Neural crest cell (in vitro differentiated cells): Measurements from ENCODE around the gene PDLIM4. TPM values are rescaled to one million over a fixed set of nuclear protein-coding genes. Genes with fewer than 3 reads are reported as not detected.

Experiments
- DNase-seq: peaks from one replicate; pipeline ENCODE4 v3.0.0; 2021; ENCODE audit warnings: low read depth, mixed read lengths, low spot score
- H3K27ac Mint-ChIP-seq: one replicate; pipeline ENCODE4 v1.8.0; 2021; ENCODE audit warnings: mild to moderate bottlenecking, mixed read lengths; ENCODE audit not compliant: unreplicated experiment
- H3K27me3 Mint-ChIP-seq: 2 replicates; pipeline ENCODE4 v1.8.0; 2021; ENCODE audit warnings: low read depth, mild to moderate bottlenecking, mixed read lengths
- H3K36me3 Mint-ChIP-seq: 2 replicates; pipeline ENCODE4 v1.8.0; 2021; ENCODE audit warnings: low read depth, mild to moderate bottlenecking, mixed read lengths
- H3K4me1 Mint-ChIP-seq: 2 replicates; pipeline ENCODE4 v1.8.0; 2021; ENCODE audit warnings: mixed read lengths
- H3K4me3 Mint-ChIP-seq: one replicate; pipeline ENCODE4 v1.8.0; 2021; ENCODE audit warnings: mild to moderate bottlenecking, mixed read lengths
- H3K9me3 Mint-ChIP-seq: 2 replicates; pipeline ENCODE4 v1.8.0; 2021; ENCODE audit warnings: mixed read lengths
- CTCF ChIP-seq: fragments of 200-600 bp; sonication (generic); conservative IDR thresholded peaks from 2 replicates; pipeline ENCODE4 v1.5.0; 2021; ENCODE audit warnings: antibody characterized with exemption, mild to moderate bottlenecking
- long read RNA-seq: library from polyadenylated mRNA; unstranded; transcript quantifications from one replicate; pipeline ENCODE4 v2.0.0, GENCODE V29; 2020
- total RNA-seq: library from RNA; stranded (reverse); gene quantifications from 2 replicates; pipeline ENCODE4 v1.2.1, GENCODE V29; 2021

The PDLIM4 gene
- total RNA-seq: 37.4 and 38.0 TPM in 2 replicates
- long read RNA-seq, transcript PDLIM4-201 (7 exons, 2,282 nt): major isoform, 5 of 6 reads
- long read RNA-seq, partial matches to known transcripts: 0 of 6 reads
- long read RNA-seq, other reads (novel, unspliced or antisense): 1 of 6 reads

- peak; percentile 59 for DNase-seq
- peaks cover 3% of the 10 kb centered on the region for H3K36me3 Mint-ChIP-seq
- no peaks in the 10 kb centered on the region for H3K9me3 Mint-ChIP-seq
- peak within 1 kb of the TSS; percentile 62 for H3K27ac Mint-ChIP-seq
- H3K4me3 Mint-ChIP-seq: peak within 1 kb of the TSS; percentile 87
- no peaks in the 10 kb centered on the region for H3K27me3 Mint-ChIP-seq
- H3K4me1 Mint-ChIP-seq: peaks cover 41% of the 10 kb centered on the region
- no peak for TF ChIP-seq CTCF
These were observed at the start of gene PDLIM4 for GRCh38 chr5:132257131-132258101. TSS of gene PDLIM4 (plus strand) at chr5:132257696. CDS start at chr5:132257735, 39 bp downstream.

- Mint-ChIP-seq H3K4me1 (peaks cover 4% of the 10 kb centered on the region), H3K36me3 (peaks cover 9% of the 10 kb centered on the region), H3K4me3 (no peak overlapping the region), H3K27ac (no peak overlapping the region), H3K27me3 (no peaks in the 10 kb centered on the region), H3K9me3 (no peaks in the 10 kb centered on the region)
- TF ChIP-seq CTCF: no peak
- no peak for DNase-seq
These were observed 49.7 kb upstream of the PDLIM4 start for GRCh38 chr5:132207778-132208177.

- Mint-ChIP-seq H3K4me1 (peaks cover 4% of the 10 kb centered on the region), H3K36me3 (peaks cover 6% of the 10 kb centered on the region), H3K27ac (no peak overlapping the region), H3K27me3 (no peaks in the 10 kb centered on the region), H3K9me3 (no peaks in the 10 kb centered on the region), H3K4me3 (no peak overlapping the region)
- TF ChIP-seq CTCF: no peak
- DNase-seq: no peak
These were observed 48.4 kb upstream of the PDLIM4 start for GRCh38 chr5:132209131-132209530.

- Mint-ChIP-seq H3K4me1 (peaks cover 4% of the 10 kb centered on the region), H3K36me3 (peaks cover 6% of the 10 kb centered on the region), H3K4me3 (no peak overlapping the region), H3K27ac (no peak overlapping the region), H3K9me3 (no peaks in the 10 kb centered on the region), H3K27me3 (no peaks in the 10 kb centered on the region)
- DNase-seq: no peak
- TF ChIP-seq CTCF: no peak
These were observed 47.5 kb upstream of the PDLIM4 start for GRCh38 chr5:132209901-132210545.

GRCh38 chr5:132210944-132211343 lies 46.6 kb upstream of the PDLIM4 start:
- no peak overlapping the region for H3K27ac Mint-ChIP-seq
- no peaks in the 10 kb centered on the region for H3K9me3 Mint-ChIP-seq
- H3K36me3 Mint-ChIP-seq: peaks cover 6% of the 10 kb centered on the region
- no peak for TF ChIP-seq CTCF
- no peak for DNase-seq
- no peaks in the 10 kb centered on the region for H3K4me1 Mint-ChIP-seq
- H3K4me3 Mint-ChIP-seq: no peak overlapping the region
- H3K27me3 Mint-ChIP-seq: no peaks in the 10 kb centered on the region
